IMR-90 (cell line): Measurements from ENCODE around the gene ABCA4.
"Not testable (repeated sequence)": the region's sequence is repeated elsewhere in the genome, so short reads cannot be mapped to it uniquely, and the experiment has no call there.

Source experiments
- POLR2A ChIP-seq: IDR thresholded peaks from 2 replicates; pipeline ENCODE4 v1.6.1; 2012; ENCODE audit warnings: mild to moderate bottlenecking, low read depth, low read length
- RFX5 ChIP-seq: IDR thresholded peaks from 2 replicates; pipeline ENCODE4 v1.8.0; 2012; ENCODE audit warnings: low read depth, mild to moderate bottlenecking, low read length, moderate library complexity
- TF ChIP-seq, protein P1 (sequence below): conservative IDR thresholded peaks from 2 replicates; pipeline ENCODE4 v1.5.1; 2012; ENCODE audit warnings: mild to moderate bottlenecking, low read depth, low read length, improper control_type of control experiment

DNA sequence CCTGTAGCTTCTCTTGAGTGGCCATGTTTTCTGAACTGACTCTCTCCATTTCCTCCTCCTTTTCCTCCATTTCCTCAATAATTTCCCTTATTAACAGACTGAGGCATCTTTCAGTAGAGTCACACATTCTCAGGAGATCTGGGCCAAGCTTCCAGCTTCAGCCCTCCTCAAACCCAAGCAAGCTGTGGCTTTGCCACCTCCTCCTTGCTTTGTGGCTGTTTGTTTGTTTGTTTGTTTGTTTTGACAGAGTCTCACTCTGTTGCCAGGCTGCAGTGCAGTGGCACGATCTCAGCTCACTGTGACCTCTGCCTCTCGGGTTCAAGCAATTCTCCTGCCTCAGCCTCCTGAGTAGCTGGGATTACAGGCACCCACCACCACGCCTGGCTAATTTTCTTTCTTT lies 130.5 kb downstream of the ABCA4 start:
- not testable (repeated sequence) for TF ChIP-seq RFX5, POLR2A
- TF ChIP-seq, protein P1, sequence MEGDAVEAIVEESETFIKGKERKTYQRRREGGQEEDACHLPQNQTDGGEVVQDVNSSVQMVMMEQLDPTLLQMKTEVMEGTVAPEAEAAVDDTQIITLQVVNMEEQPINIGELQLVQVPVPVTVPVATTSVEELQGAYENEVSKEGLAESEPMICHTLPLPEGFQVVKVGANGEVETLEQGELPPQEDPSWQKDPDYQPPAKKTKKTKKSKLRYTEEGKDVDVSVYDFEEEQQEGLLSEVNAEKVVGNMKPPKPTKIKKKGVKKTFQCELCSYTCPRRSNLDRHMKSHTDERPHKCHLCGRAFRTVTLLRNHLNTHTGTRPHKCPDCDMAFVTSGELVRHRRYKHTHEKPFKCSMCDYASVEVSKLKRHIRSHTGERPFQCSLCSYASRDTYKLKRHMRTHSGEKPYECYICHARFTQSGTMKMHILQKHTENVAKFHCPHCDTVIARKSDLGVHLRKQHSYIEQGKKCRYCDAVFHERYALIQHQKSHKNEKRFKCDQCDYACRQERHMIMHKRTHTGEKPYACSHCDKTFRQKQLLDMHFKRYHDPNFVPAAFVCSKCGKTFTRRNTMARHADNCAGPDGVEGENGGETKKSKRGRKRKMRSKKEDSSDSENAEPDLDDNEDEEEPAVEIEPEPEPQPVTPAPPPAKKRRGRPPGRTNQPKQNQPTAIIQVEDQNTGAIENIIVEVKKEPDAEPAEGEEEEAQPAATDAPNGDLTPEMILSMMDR: not testable (repeated sequence)
